ENCODE results near the gene NWD2. TPM values are rescaled to one million over a fixed set of nuclear protein-coding genes. Genes with fewer than 3 reads are reported as not detected.
"Not testable (repeated sequence)": the region's sequence is repeated elsewhere in the genome, so short reads cannot be mapped to it uniquely, and the experiment has no call there.

The NWD2 gene, protein sequence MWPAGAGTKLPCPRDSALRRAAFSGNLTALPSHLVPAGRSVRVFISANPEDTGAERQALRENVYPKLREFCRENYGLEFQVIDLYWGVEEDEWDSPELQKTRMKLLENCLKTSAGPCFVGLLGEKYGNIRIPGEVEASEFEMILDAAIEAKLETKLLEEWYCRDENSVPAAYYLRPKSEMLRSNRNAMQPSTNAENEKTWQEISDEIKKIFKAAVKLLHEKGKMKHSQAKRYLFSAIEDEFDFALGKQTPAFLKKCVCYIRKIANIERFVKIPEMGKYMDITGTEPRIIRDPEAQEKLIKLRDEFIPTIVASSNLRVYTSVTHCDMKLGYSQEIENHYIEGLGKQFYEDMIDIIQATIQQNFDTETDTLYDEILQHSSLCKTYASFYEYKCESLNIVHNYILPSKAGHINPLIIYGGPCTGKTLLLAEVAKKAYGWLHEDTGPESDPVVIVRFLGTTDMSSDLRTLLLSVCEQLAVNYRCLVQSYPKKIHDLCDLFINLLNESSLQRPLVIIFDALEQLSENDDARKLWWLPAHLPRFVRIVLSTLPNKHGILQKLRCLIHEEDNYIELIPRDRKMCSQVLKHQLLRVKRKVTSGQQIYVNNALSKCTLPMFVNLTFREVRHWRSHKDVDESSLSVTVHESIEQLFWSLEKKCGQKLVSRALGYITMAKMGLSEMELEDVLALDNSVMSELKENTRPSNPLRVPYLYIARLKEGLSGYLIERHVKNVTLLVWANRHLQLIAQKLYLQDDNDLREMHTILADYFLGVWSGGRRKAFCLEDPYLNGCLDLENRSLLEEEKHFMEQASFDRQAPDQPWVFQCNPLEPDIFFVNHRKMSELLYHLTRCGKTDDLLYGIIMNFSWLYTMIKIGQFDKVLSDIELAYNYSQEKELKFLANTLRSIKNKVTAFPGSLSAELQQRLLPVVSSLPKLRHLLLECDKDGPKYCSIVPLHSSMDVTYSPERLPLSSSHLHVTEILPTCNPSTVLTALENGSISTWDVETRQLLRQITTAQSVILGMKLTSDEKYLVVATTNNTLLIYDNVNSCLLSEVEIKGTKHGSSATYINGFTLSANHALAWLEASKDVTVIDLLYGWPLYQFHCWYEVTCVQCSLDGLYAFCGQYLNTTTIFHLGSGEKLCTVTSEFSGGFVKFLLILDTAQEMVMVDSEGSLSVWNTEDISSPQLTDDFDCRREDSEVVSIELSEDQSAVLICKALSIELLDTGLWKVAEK (N-terminal part only)
- total RNA-seq = not detected

DNA sequence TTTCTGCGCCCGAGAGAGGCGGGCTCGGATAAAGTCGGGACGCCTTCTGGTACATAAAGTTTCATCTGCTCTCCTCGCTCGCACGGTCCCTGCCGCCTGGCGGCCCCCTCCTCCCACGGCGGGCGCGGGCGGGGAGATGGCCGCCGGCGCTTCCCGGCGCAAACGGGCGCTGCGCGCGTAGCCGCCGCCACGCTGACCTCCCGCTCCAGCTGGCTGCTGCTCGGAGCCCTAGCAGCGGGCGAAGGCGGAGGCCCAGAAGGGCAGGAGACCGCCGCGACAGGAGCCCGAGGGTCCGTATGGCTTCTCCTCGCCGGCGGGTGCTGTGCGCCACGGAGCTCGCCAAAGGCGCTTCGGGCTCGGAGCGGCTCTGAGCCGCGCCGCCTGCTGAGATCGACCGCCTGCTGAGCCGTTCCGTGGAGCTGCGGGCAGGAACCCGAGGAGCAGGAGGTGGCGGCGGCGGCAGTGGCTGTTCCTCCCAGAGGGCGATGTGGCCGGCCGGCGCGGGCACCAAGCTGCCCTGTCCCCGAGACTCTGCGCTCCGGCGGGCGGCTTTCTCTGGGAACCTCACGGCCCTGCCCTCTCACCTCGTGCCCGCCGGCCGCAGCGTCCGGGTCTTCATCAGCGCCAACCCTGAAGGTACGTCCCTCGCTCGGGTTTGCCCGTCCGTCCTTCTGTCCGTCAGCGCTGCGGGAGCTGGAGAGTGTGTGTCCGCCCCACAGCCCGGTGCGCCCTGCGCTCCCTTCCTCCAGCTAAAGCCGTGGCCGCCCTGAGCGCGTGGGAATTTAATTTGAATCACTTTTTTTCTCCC lies at the start of gene NWD2:
NWD2 (plus strand) TSS at position 161 of the 808 bp plus-strand sequence; CDS start at position 486, 325 bp downstream.
- POLR2A ChIA-PET = no interaction called here
- CTCF ChIA-PET = no interaction called here

- ChIA-PET CTCF (no interaction called here), POLR2A (no interaction called here)
Measured at GRCh38 chr4:37197899-37198298, 46.6 kb upstream of the NWD2 start.

- CTCF ChIA-PET, POLR2A ChIA-PET: not testable (repeated sequence)
Measured at GRCh38 chr4:37204740-37205139, 39.8 kb upstream of the NWD2 start.

GRCh38 chr4:37216209-37216608 lies 28.3 kb upstream of the NWD2 start:
- POLR2A ChIA-PET = no interaction called here
- CTCF ChIA-PET = no interaction called here

GRCh38 chr4:37219242-37219641 lies 25.3 kb upstream of the NWD2 start:
- POLR2A ChIA-PET = no interaction called here
- CTCF ChIA-PET = no interaction called here

- ChIA-PET CTCF (no interaction called here), POLR2A (no interaction called here)
Measured at GRCh38 chr4:37219990-37220389, 24.6 kb upstream of the NWD2 start.

DNA sequence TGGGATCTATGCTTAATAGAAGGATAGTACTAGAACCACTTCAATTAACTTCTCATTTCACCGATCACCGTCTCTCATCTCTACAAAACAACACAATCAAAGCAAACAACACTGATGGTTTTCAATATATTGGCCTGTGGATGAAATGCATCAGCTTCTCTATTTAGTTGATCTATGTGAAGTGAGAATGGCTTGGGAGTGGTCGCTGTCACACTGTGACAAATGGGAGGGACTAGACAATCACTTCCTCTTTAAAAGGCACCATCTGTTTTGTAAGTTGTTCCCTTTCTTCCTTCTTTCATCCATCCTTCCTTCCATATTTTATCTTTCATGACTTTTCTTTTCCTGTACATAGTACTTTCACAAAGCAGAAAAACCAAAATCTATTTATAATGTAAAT lies 23.9 kb upstream of the NWD2 start:
- ChIA-PET POLR2A (no interaction called here), CTCF (no interaction called here)

- POLR2A ChIA-PET = no interaction called here
- CTCF ChIA-PET = no interaction called here
Measured at GRCh38 chr4:37223732-37224131, 20.8 kb upstream of the NWD2 start.

DNA sequence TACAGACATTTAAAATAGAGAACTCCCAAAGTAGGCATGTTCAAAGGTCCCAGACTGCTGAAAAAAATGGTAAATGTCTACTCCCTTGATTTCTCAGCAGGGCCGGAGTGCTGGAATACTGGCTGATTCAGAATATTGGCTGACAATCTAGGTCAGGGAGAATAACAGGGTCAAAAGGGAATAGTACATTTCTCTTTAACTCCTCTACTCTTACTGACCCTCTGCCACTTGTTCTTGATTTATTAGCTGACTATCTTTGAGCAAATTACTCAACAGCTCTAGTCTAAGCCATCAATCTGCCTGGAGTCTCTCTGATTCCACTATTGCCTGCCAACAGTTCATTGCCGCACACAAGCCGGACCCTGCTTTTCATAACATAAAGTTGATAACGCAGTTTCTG lies 19.7 kb upstream of the NWD2 start:
- ChIA-PET POLR2A (no interaction called here), CTCF (no interaction called here)

GRCh38 chr4:37225778-37226177 lies 18.8 kb upstream of the NWD2 start:
- ChIA-PET CTCF (no interaction called here), POLR2A (no interaction called here)

DNA sequence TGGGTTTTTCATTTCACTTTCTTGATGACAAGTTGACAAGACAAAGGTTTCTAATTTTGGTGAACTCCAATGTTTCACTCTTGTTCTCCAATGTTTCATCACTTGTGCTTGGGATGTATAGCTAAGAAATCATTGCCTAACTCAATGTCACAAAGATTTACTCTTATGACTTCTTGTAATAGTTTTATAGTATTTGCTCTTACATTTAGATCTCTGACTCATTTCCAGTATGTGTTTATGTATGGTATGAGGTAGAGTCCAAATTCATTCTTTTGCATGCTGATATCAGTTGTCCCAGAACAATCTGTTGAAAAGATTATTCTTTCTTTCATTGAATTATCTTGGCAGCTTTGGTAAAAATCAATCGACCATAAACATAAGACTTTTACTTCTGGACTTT lies 12.2 kb upstream of the NWD2 start:
- CTCF ChIA-PET = no interaction called here
- POLR2A ChIA-PET = no interaction called here

DNA sequence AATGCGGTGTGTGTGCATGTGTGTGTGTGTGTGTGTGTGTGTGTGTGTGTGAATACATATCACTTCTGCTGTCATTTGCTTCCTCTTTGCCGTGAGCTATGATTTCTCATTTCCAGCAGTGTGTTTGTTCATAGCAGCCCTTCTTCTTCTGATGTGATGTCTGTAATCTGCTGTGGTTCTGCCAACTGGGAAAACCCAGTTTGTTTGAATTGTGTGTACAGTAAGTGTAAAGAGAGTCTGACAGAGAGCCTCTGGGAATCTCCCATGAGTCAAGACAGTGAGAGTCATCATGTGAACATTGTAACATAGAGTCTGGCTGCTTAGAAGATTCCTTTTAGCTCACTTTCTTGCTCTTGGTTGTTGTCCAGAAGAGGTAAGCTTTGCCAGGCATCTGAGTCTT lies 8.4 kb upstream of the NWD2 start:
- POLR2A ChIA-PET = no interaction called here
- CTCF ChIA-PET = no interaction called here

- CTCF ChIA-PET = no interaction called here
Measured at GRCh38 chr4:37241647-37242046, 2.9 kb upstream of the NWD2 start.

GRCh38 chr4:37243051-37243450 lies 1.5 kb upstream of the NWD2 start:
- ChIA-PET POLR2A (no interaction called here), CTCF (no interaction called here)

More at GRCh38 chr4:37241647-37242046, 2.9 kb upstream of the NWD2 start:
- POLR2A ChIA-PET = no interaction called here

DNA sequence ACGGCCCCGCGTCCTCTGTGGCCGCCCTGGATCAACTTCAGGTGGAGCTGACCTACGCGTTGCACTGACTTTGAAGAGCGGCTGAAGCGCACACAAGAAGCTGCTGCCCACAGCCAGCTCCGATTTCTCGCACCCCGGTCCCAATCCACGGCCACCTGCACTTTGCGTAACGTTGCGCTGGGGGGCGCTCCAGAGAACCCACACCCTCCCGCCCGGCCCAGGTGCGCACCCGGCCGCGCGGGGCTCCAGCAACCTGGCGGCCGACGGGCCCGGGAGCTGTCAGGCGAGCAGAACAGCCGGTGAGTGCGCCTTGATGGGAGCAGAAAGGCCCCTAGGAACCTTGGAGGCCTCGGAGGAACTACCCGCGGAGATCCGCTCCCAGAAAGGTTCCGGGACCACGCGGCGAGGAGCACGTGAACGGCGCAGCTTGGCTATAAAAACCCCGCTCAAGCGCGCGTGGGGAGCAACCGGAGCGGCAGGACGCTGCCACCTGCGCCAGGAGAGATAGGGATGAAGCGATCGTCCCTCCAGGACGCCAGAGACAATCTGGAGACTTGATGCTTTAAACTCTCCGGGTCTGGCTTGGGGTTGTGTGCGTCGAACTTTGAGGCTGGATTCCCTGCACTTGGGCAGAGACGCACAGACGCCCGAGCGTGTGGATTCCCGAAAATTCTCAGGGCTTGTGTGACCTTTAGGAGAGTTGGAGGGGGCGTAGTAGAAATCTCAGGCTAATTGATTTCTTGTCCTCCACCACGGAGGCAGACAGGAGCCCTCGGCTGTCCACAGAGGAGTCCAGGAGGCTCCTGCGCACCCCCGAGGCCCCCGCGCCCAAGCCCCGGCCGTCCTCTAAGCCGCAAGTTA lies 591 bp upstream of the NWD2 start:
- ChIA-PET CTCF (no interaction called here), POLR2A (no interaction called here)

GRCh38 chr4:37245391-37245954 lies 930 bp downstream of the NWD2 start:
- POLR2A ChIA-PET = no interaction called here

GRCh38 chr4:37246891-37247290 lies 2.3 kb downstream of the NWD2 start:
- CTCF ChIA-PET = interaction anchor here (0.6 kb wide), 1 partner anchor 345 kb away, joined by 4 read pairs; no protein-coding TSS in a partner anchor
- POLR2A ChIA-PET = no interaction called here

More at GRCh38 chr4:37245391-37245954, 930 bp downstream of the NWD2 start:
- CTCF ChIA-PET = no interaction called here

GRCh38 chr4:37258221-37258620 lies 13.7 kb downstream of the NWD2 start:
- CTCF ChIA-PET = no interaction called here
- POLR2A ChIA-PET = no interaction called here

GRCh38 chr4:37268319-37268718 lies 23.8 kb downstream of the NWD2 start:
- CTCF ChIA-PET = no interaction called here
- POLR2A ChIA-PET = no interaction called here

Measured in activated CD8-positive, alpha-beta memory T cell treated with anti-CD3 and anti-CD28 coated beads for 36 hours (primary cell).